PC-9 (cell line): ENCODE data around the gene ANAPC5. TPM values are rescaled to one million over a fixed set of nuclear protein-coding genes. Genes with fewer than 3 reads are reported as not detected.

ENCODE experiments used
- BruUV-seq: library from RNA; stranded (reverse); fragments of 400-500 nt; replicated peaks from 2 replicates; lab custom pipeline; 2021; lab: Mats Ljungman, UMichigan
- CTCF ChIA-PET: fragments of 300-600 bp; sonication (Branson Sonifier 250); formaldehyde crosslinking; loops from one replicate; lab custom pipeline; 2022; ENCODE audit warnings: antibody characterized with exemption; lab: Charles Lee
- POLR2A ChIA-PET: fragments of 300-600 bp; sonication (Branson Sonifier 250); formaldehyde crosslinking; loops from one replicate; lab custom pipeline; 2022; ENCODE audit warnings: antibody characterized with exemption; ENCODE audit not compliant: unreplicated experiment; lab: Charles Lee
- DNase-seq, 2 experiments: peaks; one replicate each; pipeline versions ENCODE4 v3.0.0 to v3.0.0-alpha.2; 2015 to 2022; ENCODE audit warnings: mixed read lengths in 1 of 2
- H2AFZ ChIP-seq: fragments of 200-600 bp; sonication (generic); 2 replicates; pipeline ENCODE4 v1.8.1; 2017; ENCODE audit warnings: antibody characterized with exemption
- H3F3A ChIP-seq: fragments of 200-600 bp; sonication (generic); 2 replicates; pipeline ENCODE4 v1.8.1; 2017; ENCODE audit warnings: antibody characterized with exemption, mild to moderate bottlenecking, low read depth; ENCODE audit not compliant: insufficient read depth
- H3K27ac ChIP-seq: fragments of 200-600 bp; sonication (generic); 2 replicates; pipeline ENCODE4 v1.6.1; 2016; ENCODE audit warnings: mixed run types
- H3K27me3 ChIP-seq: fragments of 200-600 bp; sonication (generic); 2 replicates; pipeline ENCODE4 v1.6.1; 2016; ENCODE audit warnings: low read depth, mixed run types; ENCODE audit not compliant: insufficient read depth
- H3K36me3 ChIP-seq: fragments of 200-600 bp; sonication (generic); 2 replicates; pipeline ENCODE4 v1.6.1; 2016; ENCODE audit warnings: low read depth, mixed run types
- H3K4me1 ChIP-seq: fragments of 200-600 bp; sonication (generic); replicated peaks from 2 replicates; pipeline ENCODE4 v1.6.1; 2016; ENCODE audit warnings: mixed run types; ENCODE audit not compliant: insufficient read depth
- H3K4me2 ChIP-seq: fragments of 200-600 bp; sonication (generic); 2 replicates; pipeline ENCODE4 v1.6.1; 2017; ENCODE audit warnings: mixed run types
- H3K4me3 ChIP-seq: fragments of 200-600 bp; sonication (generic); 2 replicates; pipeline ENCODE4 v1.6.1; 2016; ENCODE audit warnings: mixed run types
- H3K79me2 ChIP-seq: fragments of 200-600 bp; sonication (generic); 2 replicates; pipeline ENCODE4 v1.6.1; 2017; ENCODE audit warnings: low read depth, mixed run types
- H3K9me2 ChIP-seq: fragments of 200-600 bp; sonication (generic); 2 replicates; pipeline ENCODE4 v1.8.1; 2017; ENCODE audit warnings: mild to moderate bottlenecking; ENCODE audit not compliant: insufficient read depth
- H3K9me3 ChIP-seq: fragments of 200-600 bp; sonication (generic); 2 replicates; pipeline ENCODE4 v1.8.1; 2016; ENCODE audit warnings: low read depth; ENCODE audit not compliant: insufficient read depth
- H4K20me1 ChIP-seq: fragments of 200-600 bp; sonication (generic); 2 replicates; pipeline ENCODE4 v1.8.1; 2017; ENCODE audit not compliant: insufficient read depth
- EZH2 ChIP-seq: fragments of 200-600 bp; sonication (generic); IDR thresholded peaks from 2 replicates; pipeline ENCODE4 v1.8.0; 2017; ENCODE audit warnings: antibody characterized with exemption, low read depth
- intact Hi-C: fragments of 100-400 bp; cut with micrococcal nuclease; formaldehyde crosslinking; loops from one replicate; pipeline ENCODE4 v1.10.0; 2022; ENCODE audit not compliant: unreplicated experiment
- total RNA-seq: library from RNA; stranded (reverse); gene quantifications from 2 replicates; pipeline ENCODE4 v1.2.3, GENCODE V29; 2021
- TF ChIP-seq, protein P1 (sequence below): fragments of 200-600 bp; sonication (generic); conservative IDR thresholded peaks from 2 replicates; pipeline ENCODE4 v1.6.1; 2017; ENCODE audit warnings: mixed run types, antibody characterized with exemption, mild to moderate bottlenecking, moderate library complexity

Gene ANAPC5
- total RNA-seq, 1 experiment from 2014 or later = 93.6 TPM

- TF ChIP-seq EZH2 = no peak
- TF ChIP-seq, protein P1, sequence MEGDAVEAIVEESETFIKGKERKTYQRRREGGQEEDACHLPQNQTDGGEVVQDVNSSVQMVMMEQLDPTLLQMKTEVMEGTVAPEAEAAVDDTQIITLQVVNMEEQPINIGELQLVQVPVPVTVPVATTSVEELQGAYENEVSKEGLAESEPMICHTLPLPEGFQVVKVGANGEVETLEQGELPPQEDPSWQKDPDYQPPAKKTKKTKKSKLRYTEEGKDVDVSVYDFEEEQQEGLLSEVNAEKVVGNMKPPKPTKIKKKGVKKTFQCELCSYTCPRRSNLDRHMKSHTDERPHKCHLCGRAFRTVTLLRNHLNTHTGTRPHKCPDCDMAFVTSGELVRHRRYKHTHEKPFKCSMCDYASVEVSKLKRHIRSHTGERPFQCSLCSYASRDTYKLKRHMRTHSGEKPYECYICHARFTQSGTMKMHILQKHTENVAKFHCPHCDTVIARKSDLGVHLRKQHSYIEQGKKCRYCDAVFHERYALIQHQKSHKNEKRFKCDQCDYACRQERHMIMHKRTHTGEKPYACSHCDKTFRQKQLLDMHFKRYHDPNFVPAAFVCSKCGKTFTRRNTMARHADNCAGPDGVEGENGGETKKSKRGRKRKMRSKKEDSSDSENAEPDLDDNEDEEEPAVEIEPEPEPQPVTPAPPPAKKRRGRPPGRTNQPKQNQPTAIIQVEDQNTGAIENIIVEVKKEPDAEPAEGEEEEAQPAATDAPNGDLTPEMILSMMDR = no peak
- Histone ChIP-seq H2AFZ (peak overlapping the region; percentile 86), H3K4me2 (peak overlapping the region; percentile 93), H4K20me1 (no peaks in the 10 kb centered on the region; the same call in 1 of the 2 replicates), H3K9me2 (no peaks in the 10 kb centered on the region), H3K9me3 (no peaks in the 10 kb centered on the region), H3F3A (peaks cover 8% of the 10 kb centered on the region), H3K27ac (peak overlapping the region; percentile 48), H3K4me3 (peak overlapping the region; percentile 100), H3K4me1 (peaks cover 14% of the 10 kb centered on the region), H3K36me3 (no peaks in the 10 kb centered on the region), H3K27me3 (no peaks in the 10 kb centered on the region), H3K79me2 (peaks cover 38% of the 10 kb centered on the region)
- CTCF ChIA-PET = interaction anchor here (0.6 kb wide), 2 partner anchors 191 to 315 kb away, joined by 9 to 10 read pairs; no protein-coding TSS in a partner anchor
- intact Hi-C loops = loop anchor here (1.0 to 5.0 kb wide), 3 partner anchors 48 to 334 kb away; partner anchors contain the start of genes CAMKK2 and RNF34
- no TSS peak for BruUV-seq
- POLR2A ChIA-PET = interaction anchor here (0.6 to 0.7 kb wide), 4 partner anchors 47 to 1011 kb away, joined by 3 to 8 read pairs (median 5); partner anchors contain the start of genes ORAI1 and RNF34
- no peak for DNase-seq
Observed at GRCh38 chr12:121352682-121353018, 439 bp upstream of the ANAPC5 start.

- intact Hi-C loops = no loop called here
- H3K9me3 ChIP-seq = no peaks in the 10 kb centered on the region
- H3K9me2 ChIP-seq = no peaks in the 10 kb centered on the region
- peaks cover 8% of the 10 kb centered on the region for H3K4me1 ChIP-seq
- BruUV-seq = no TSS peak
- DNase-seq = no peak
- no peaks in the 10 kb centered on the region; the same call in 1 of the 2 replicates for H4K20me1 ChIP-seq
- ChIA-PET POLR2A (no interaction called here), CTCF (interaction anchor here (0.6 kb wide), 1 partner anchor 8 kb away, joined by 11 read pairs; no protein-coding TSS in a partner anchor)
- H3K79me2 ChIP-seq = peaks cover 41% of the 10 kb centered on the region
- peaks cover 9% of the 10 kb centered on the region for H3F3A ChIP-seq
- H3K27ac ChIP-seq = no peak overlapping the region
- peaks cover 10% of the 10 kb centered on the region; the same call in 1 of the 2 replicates for H3K36me3 ChIP-seq
- no peak overlapping the region for H3K4me2 ChIP-seq
- TF ChIP-seq, protein P1 = no peak
- no peak for TF ChIP-seq EZH2
- no peak overlapping the region for H3K4me3 ChIP-seq
- no peak overlapping the region for H2AFZ ChIP-seq
- H3K27me3 ChIP-seq = no peaks in the 10 kb centered on the region
Observed at GRCh38 chr12:121346747-121347146, 5.5 kb downstream of the ANAPC5 start.

DNA sequence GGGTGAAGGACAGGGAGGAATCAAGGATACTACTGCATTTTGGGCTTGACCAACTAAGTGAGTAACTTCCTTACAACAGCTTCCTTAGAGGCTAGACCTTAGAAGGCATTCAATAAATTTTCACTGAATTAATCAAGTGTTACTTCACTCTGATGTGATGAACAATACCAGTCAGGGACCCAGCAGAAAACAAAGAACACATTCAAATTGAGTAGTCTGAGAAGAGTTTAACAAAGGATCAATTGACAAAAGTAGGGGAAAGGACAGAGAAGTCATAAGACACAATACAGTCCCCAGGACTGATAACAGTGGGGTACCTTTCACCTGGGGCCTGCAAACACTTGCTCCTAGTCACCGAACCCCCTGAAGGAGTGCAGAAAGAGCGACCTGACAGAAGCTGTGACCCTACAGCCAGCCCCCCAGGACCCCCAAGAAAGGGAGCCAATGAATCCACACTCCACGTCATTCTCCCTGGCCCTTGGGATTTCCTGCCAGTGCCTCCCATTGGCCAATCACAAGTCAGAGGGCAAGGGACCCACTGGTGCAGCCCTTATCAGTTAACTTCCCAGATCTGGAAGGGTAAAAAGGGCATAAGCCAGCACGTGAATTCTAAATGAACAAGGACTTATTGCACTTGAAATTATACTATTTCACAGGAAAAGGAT, 6.9 kb downstream of the ANAPC5 start:
- Histone ChIP-seq H3K27ac (no peak overlapping the region), H3K4me1 (no peaks in the 10 kb centered on the region), H4K20me1 (no peaks in the 10 kb centered on the region; the same call in 1 of the 2 replicates), H3K4me3 (no peak overlapping the region), H3K36me3 (peaks cover 10% of the 10 kb centered on the region; the same call in 1 of the 2 replicates), H3F3A (0 out of 2 replicates have a peak, but pooled peaks cover 4% of the 10 kb centered on the region), H3K79me2 (peaks cover 26% of the 10 kb centered on the region), H3K9me3 (no peaks in the 10 kb centered on the region), H2AFZ (no peak overlapping the region), H3K27me3 (no peaks in the 10 kb centered on the region), H3K9me2 (no peaks in the 10 kb centered on the region), H3K4me2 (no peak overlapping the region)
- no TSS peak for BruUV-seq
- DNase-seq = no peak
- no peak for TF ChIP-seq EZH2
- TF ChIP-seq, protein P1 = no peak
- ChIA-PET CTCF (interaction anchor here (0.6 kb wide), 1 partner anchor 517 kb away, joined by 3 read pairs; no protein-coding TSS in a partner anchor), POLR2A (interaction anchor here (0.5 to 0.8 kb wide), 2 partner anchors 50 to 339 kb away, joined by 5 to 7 read pairs; no protein-coding TSS in a partner anchor)
- intact Hi-C loops = no loop called here
